ENCODE results near the gene KRT71.

The KRT71 gene

DNA sequence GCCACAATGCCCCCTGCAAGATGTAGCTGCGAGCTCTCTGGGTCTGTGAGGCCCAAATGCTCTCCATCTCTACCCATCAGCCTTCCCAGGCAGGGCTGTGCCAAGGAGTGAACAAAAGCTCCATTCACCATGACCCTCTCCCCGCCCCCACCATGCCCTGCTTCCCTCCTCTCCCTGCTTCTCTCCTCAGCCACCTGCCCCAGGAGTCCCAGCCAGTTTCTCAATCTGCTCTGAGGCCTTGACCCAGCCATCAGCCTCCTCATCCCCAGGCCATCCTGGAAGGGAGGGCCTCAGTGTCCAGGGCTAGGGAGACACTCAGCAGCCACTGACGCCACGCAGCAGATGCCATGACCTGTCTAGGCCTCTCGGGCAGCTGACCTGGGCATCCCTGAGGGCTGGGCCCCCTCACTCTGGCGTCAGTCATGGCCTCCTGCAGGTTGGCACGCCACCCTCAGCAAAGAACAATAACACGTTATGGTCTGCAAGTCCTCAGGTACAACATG is 24.3 kb downstream of the KRT71 start:
- Mint-ChIP-seq H3K9me3 (no peaks in the 10 kb centered on the region), H3K27me3 (ENCODE audit: low read depth) (no peaks in the 10 kb centered on the region), H3K27ac (no peak overlapping the region), H3K4me3 (no peak overlapping the region), H3K4me1 (ENCODE audit: low read depth) (peaks cover 4% of the 10 kb centered on the region), H3K36me3 (ENCODE audit: low read depth) (no peaks in the 10 kb centered on the region)
- no peak for DNase-seq (ENCODE audit: low spot score)

- no peaks in the 10 kb centered on the region for H3K27me3 Mint-ChIP-seq (ENCODE audit: low read depth)
- no peak overlapping the region for H3K27ac Mint-ChIP-seq
- no peaks in the 10 kb centered on the region for H3K36me3 Mint-ChIP-seq (ENCODE audit: low read depth)
- no peak overlapping the region for H3K4me3 Mint-ChIP-seq
- DNase-seq (ENCODE audit: low spot score), result no peak
- peaks cover 4% of the 10 kb centered on the region for H3K4me1 Mint-ChIP-seq (ENCODE audit: low read depth)
- H3K9me3 Mint-ChIP-seq, result no peaks in the 10 kb centered on the region
These were observed 25.7 kb downstream of the KRT71 start for GRCh38 chr12:52527121-52527800.

DNA sequence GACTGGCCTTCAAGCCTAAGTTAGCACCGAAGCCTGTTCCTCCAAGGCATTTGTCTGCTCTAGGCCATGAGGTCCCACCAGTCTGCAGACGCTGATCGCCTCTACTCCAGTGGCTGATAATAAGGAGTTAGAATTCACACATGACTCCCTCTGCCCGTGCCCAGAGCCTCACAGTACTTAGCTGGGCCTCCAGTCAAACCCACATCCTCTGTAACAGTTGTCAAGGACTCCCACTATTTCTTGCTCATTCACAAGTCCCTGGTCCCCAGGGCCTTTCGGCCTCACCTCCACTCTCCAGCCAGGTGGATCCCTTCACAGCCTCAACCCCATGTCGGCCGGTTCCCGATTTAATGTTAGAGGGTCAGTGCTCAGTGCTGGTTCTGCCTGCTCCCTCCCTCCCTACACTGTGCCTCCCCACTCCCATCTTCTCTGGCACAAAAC is 26.4 kb downstream of the KRT71 start:
- H3K4me3 Mint-ChIP-seq, result no peak overlapping the region
- H3K36me3 Mint-ChIP-seq (ENCODE audit: low read depth), result no peaks in the 10 kb centered on the region
- no peaks in the 10 kb centered on the region for H3K27me3 Mint-ChIP-seq (ENCODE audit: low read depth)
- H3K27ac Mint-ChIP-seq, result no peak overlapping the region
- DNase-seq (ENCODE audit: low spot score), result no peak
- H3K4me1 Mint-ChIP-seq (ENCODE audit: low read depth), result peaks cover 4% of the 10 kb centered on the region
- no peaks in the 10 kb centered on the region for H3K9me3 Mint-ChIP-seq

GRCh38 chr12:52525661-52526499 is 27.1 kb downstream of the KRT71 start:
- DNase-seq (ENCODE audit: low spot score), result no peak

DNA sequence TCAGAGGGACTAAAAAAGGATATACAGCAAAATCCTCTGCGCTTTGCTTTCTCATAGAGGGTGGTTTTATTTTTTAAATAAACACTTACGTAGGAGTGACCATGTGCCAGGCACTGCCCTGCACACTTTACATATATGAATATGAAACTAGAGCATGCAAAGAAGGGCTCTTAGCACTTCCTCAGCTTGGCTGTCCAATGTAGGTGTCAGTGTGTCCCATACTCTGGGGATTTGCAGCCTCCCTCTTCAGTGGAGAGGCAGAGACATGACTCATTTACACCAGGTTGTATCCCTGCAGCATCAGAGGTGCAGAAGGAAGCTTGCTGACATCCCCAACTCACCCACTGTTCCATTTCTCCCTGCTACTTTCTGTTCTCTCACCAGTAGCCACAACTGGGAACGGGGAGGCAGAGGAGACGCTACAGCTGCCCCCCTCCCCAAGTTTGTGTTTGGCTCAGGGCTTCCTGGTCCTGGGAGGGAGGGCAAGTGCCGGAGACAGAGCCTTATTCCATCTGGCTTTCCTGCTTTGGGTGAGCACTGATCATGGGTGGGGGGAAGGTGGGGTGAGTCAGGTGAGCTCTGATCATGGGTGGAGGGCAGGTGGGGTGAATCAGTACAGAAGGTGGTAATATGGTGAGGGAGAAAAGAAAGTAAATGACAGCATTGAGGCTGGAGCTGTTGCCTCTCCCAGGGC is 27.9 kb downstream of the KRT71 start:
- no peak for DNase-seq (ENCODE audit: low spot score)
- no peak overlapping the region for H3K4me3 Mint-ChIP-seq
- H3K27ac Mint-ChIP-seq, result no peak overlapping the region

More at GRCh38 chr12:52525661-52526499, 27.1 kb downstream of the KRT71 start:
- H3K27ac Mint-ChIP-seq, result no peak overlapping the region
- no peak overlapping the region for H3K4me3 Mint-ChIP-seq
- H3K4me1 Mint-ChIP-seq (ENCODE audit: low read depth), result peaks cover 4% of the 10 kb centered on the region
- no peaks in the 10 kb centered on the region for H3K27me3 Mint-ChIP-seq (ENCODE audit: low read depth)
- no peaks in the 10 kb centered on the region for H3K36me3 Mint-ChIP-seq (ENCODE audit: low read depth)
- H3K9me3 Mint-ChIP-seq, result no peaks in the 10 kb centered on the region

DNA sequence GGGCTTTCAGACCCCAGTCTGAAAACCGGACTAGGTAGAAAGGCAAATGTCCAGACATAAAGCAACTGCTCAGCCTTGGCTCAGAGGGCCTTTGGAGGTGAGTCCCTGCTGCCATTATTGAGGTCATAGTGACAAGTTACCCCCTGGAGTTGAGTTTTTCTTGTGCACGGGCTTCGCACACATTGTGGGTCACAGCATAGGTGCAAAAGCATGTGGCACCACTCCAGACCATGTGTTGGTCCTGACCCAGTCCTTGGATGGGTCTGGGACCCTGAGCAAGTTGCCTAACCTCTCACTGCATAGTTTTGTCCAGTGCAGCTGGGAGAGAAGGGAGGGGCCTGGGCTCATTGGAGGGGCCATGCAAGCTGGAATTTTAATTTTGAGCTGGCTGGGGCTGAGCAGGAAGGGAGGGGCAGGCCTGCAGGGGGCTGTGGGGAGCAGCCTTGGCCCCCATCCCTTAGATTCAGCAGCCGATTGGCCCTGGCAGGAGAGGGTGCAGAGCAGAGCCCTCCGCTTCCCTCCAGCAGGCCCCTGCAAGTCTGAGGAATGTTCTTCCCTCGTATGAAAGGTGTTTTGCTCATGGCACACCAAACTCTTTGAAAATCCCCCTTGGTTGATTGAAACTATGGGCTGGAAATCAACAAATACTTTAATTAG is 28.6 kb downstream of the KRT71 start:
- no peak for DNase-seq (ENCODE audit: low spot score)
- H3K4me3 Mint-ChIP-seq, result no peak overlapping the region
- no peaks in the 10 kb centered on the region for H3K9me3 Mint-ChIP-seq
- no peaks in the 10 kb centered on the region for H3K27me3 Mint-ChIP-seq (ENCODE audit: low read depth)
- no peak overlapping the region for H3K27ac Mint-ChIP-seq
- no peaks in the 10 kb centered on the region for H3K36me3 Mint-ChIP-seq (ENCODE audit: low read depth)
- H3K4me1 Mint-ChIP-seq (ENCODE audit: low read depth), result peaks cover 4% of the 10 kb centered on the region

More for the DNA sequence above, 27.9 kb downstream of the KRT71 start:
- Mint-ChIP-seq H3K36me3 (ENCODE audit: low read depth) (no peaks in the 10 kb centered on the region), H3K4me1 (ENCODE audit: low read depth) (peaks cover 4% of the 10 kb centered on the region), H3K27me3 (ENCODE audit: low read depth) (no peaks in the 10 kb centered on the region), H3K9me3 (no peaks in the 10 kb centered on the region)

DNA sequence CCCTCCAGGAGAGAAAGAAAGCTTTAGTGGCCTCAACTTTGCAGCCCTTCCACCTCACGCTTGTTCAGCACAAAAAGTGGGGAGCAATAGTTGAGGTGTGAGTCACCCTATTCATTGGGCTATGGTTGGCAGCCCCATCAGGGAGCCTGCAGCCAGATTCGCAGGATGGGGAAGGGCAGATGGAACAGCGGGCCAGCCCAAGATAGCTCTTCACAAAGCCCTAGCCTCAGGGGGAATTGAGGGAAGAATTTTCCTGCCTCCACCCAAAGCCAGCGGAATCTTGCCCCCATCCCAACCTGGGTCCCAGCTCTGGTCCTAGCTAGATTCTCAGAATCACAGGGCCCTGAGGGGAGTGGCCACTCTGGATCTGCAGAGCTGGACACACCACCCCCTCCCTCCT is 29.1 kb downstream of the KRT71 start:
- no peak for DNase-seq (ENCODE audit: low spot score)
- Mint-ChIP-seq H3K36me3 (ENCODE audit: low read depth) (no peaks in the 10 kb centered on the region), H3K27me3 (ENCODE audit: low read depth) (no peaks in the 10 kb centered on the region), H3K9me3 (no peaks in the 10 kb centered on the region), H3K4me1 (ENCODE audit: low read depth) (peaks cover 4% of the 10 kb centered on the region), H3K4me3 (no peak overlapping the region), H3K27ac (no peak overlapping the region)

DNA sequence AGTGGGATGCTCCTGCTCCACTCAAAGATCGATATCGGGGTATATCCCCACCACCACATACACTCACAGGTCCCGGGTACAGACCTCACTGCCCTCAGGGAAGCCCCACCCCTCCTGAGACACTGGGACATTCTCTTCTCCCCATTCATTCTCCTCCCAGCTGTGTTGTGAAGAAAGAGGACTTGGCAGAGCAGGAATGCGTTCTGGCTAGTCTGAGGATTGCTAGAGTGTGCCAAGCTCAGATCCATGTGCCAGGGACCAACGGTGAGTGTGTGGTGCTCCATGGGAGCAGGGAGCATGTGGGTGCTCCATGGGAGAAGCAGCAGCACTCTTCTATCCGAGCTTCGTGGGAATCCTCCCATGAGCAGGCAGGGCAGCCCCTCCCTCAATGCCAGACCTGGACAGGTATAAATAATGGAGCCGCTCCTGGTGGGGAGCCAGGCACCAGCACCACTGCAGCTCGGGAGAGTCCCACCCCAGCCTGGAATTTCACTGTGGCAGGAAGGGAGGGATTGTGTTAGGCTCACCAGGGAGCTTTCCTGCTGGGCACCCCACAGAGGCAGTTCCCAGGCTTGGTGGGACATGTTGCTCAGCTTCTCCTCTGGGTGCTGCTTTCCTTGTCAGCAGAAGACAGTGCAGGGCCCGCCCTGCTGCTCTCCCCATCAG is 30.5 kb downstream of the KRT71 start:
- H3K36me3 Mint-ChIP-seq (ENCODE audit: low read depth), result no peaks in the 10 kb centered on the region
- no peaks in the 10 kb centered on the region for H3K27me3 Mint-ChIP-seq (ENCODE audit: low read depth)
- H3K4me3 Mint-ChIP-seq, result no peak overlapping the region
- H3K9me3 Mint-ChIP-seq, result no peaks in the 10 kb centered on the region
- no peak for DNase-seq (ENCODE audit: low spot score)
- no peak overlapping the region for H3K27ac Mint-ChIP-seq
- peaks cover 4% of the 10 kb centered on the region for H3K4me1 Mint-ChIP-seq (ENCODE audit: low read depth)

DNA sequence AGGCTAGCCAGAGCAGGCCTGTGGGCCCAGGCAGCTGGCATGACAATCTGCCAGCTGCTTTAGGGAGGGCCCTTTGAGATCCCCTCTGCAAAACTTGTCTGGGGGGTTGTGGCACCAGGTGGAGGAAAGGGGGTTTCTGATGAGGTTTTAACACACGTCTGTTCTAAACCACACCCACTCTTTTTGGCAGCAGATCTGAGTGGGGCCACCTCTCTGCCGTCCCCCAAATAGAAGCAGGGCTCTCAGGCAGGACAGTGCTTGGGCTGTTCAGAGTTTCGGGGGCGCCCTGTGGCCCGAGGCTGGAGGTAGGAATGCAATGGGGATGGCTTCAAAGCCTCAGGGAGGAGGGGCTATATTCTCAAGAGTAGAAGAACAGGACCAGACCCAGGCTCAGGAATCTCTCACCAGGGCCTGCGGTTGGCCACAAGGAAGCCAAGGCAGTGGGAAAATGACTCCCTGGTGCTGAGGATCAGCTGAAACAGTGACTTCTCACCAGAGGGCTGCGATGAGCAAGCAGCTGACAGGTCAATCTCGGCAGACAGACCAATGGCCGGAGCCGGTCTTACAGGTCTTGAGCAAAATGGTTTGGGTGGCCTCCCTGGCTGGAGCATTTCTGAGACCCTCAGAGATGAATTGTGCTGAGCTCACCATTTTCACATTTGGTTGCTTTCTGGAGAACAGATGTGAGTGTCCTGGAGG is 31.2 kb downstream of the KRT71 start:
- Mint-ChIP-seq H3K27ac (no peak overlapping the region), H3K4me1 (ENCODE audit: low read depth) (peaks cover 3% of the 10 kb centered on the region), H3K27me3 (ENCODE audit: low read depth) (no peaks in the 10 kb centered on the region), H3K9me3 (no peaks in the 10 kb centered on the region), H3K4me3 (no peak overlapping the region), H3K36me3 (ENCODE audit: low read depth) (no peaks in the 10 kb centered on the region)
- DNase-seq (ENCODE audit: low spot score), result no peak

GRCh38 chr12:52521175-52521567 is 31.8 kb downstream of the KRT71 start:
- H3K4me1 Mint-ChIP-seq (ENCODE audit: low read depth), result no peaks in the 10 kb centered on the region
- DNase-seq (ENCODE audit: low spot score), result no peak
- no peak overlapping the region for H3K4me3 Mint-ChIP-seq
- no peak overlapping the region for H3K27ac Mint-ChIP-seq
- no peaks in the 10 kb centered on the region for H3K27me3 Mint-ChIP-seq (ENCODE audit: low read depth)
- no peaks in the 10 kb centered on the region for H3K36me3 Mint-ChIP-seq (ENCODE audit: low read depth)
- H3K9me3 Mint-ChIP-seq, result no peaks in the 10 kb centered on the region

GRCh38 chr12:52519826-52520662 is 32.9 kb downstream of the KRT71 start, which contains the start of gene KRT5:
TSS of gene KRT5 (minus strand) at chr12:52520394. CDS start at chr12:52520296, 98 bp downstream.
- Mint-ChIP-seq H3K9me3 (no peaks in the 10 kb centered on the region), H3K4me1 (ENCODE audit: low read depth) (no peaks in the 10 kb centered on the region), H3K36me3 (ENCODE audit: low read depth) (no peaks in the 10 kb centered on the region), H3K4me3 (no peak within 1 kb of the TSS), H3K27ac (no peak within 1 kb of the TSS), H3K27me3 (ENCODE audit: low read depth) (no peaks in the 10 kb centered on the region)
- DNase-seq (ENCODE audit: low spot score), result no peak

DNA sequence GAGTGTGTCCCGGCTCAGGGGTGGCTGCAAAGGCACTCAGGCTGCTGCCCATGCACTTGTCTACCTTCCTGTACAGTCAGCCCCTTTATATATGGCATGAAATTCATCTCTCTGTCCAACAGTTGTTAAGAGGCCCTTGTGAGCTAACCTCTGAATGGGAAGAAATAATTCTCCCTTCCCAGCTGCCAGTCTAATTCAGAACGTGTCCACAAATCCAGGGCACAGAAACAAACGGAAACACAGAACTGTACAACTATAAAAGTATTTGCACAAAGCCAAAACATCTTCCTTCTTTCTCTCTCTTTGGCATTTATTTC is 33.6 kb downstream of the KRT71 start:
- Mint-ChIP-seq H3K4me1 (ENCODE audit: low read depth) (no peaks in the 10 kb centered on the region), H3K36me3 (ENCODE audit: low read depth) (no peaks in the 10 kb centered on the region), H3K27ac (no peak overlapping the region), H3K9me3 (no peaks in the 10 kb centered on the region), H3K27me3 (ENCODE audit: low read depth) (no peaks in the 10 kb centered on the region), H3K4me3 (no peak overlapping the region)
- no peak for DNase-seq (ENCODE audit: low spot score)
